IMR-90 (cell line): ENCODE measurements around the gene MUC5B.

Experiments
- CEBPB ChIP-seq: IDR thresholded peaks from 2 replicates; pipeline ENCODE4 v1.6.1; 2012; ENCODE audit warnings: low read depth, low read length, improper control_type of control experiment
- CHD1 ChIP-seq: IDR thresholded peaks from 2 replicates; pipeline ENCODE4 v1.6.1; 2012; ENCODE audit warnings: low read depth, low read length, improper control_type of control experiment
- FOS ChIP-seq: fragments of 150-350 bp; IDR thresholded peaks from 2 replicates; pipeline ENCODE4 v1.6.1; 2016; ENCODE audit warnings: low read depth, low read length
- MAFK ChIP-seq: IDR thresholded peaks from 2 replicates; pipeline ENCODE4 v1.6.1; 2012; ENCODE audit warnings: low read depth, low read length, improper control_type of control experiment
- MAZ ChIP-seq: IDR thresholded peaks from 2 replicates; pipeline ENCODE4 v1.6.1; 2012; ENCODE audit warnings: low read depth, mild to moderate bottlenecking, low read length, improper control_type of control experiment, moderate library complexity, borderline replicate concordance
- MXI1 ChIP-seq: IDR thresholded peaks from 2 replicates; pipeline ENCODE4 v1.6.1; 2012; ENCODE audit warnings: low read depth, mild to moderate bottlenecking, low read length, moderate library complexity, borderline replicate concordance
- POLR2A ChIP-seq: IDR thresholded peaks from 2 replicates; pipeline ENCODE4 v1.6.1; 2012; ENCODE audit warnings: mild to moderate bottlenecking, low read depth, low read length
- RAD21 ChIP-seq: IDR thresholded peaks from 2 replicates; pipeline ENCODE4 v1.6.1; 2012; ENCODE audit warnings: low read length, improper control_type of control experiment
- RCOR1 ChIP-seq: IDR thresholded peaks from 2 replicates; pipeline ENCODE4 v1.6.1; 2012; ENCODE audit warnings: mild to moderate bottlenecking, low read length, improper control_type of control experiment; ENCODE audit not compliant: insufficient replicate concordance
- SMC3 ChIP-seq: fragments of 150-350 bp; IDR thresholded peaks from 2 replicates; pipeline ENCODE4 v1.6.1; 2016; ENCODE audit warnings: low read depth, mild to moderate bottlenecking, antibody characterized with exemption, low read length, moderate library complexity
- USF2 ChIP-seq: fragments of 150-350 bp; IDR thresholded peaks from 2 replicates; pipeline ENCODE4 v1.6.1; 2017; ENCODE audit warnings: mild to moderate bottlenecking, antibody characterized with exemption, low read length, low read depth
- TF ChIP-seq, protein P1 (sequence below): conservative IDR thresholded peaks from 2 replicates; pipeline ENCODE4 v1.5.1; 2012; ENCODE audit warnings: mild to moderate bottlenecking, low read depth, low read length, improper control_type of control experiment

- TF ChIP-seq POLR2A: no peak
- TF ChIP-seq, protein P1, sequence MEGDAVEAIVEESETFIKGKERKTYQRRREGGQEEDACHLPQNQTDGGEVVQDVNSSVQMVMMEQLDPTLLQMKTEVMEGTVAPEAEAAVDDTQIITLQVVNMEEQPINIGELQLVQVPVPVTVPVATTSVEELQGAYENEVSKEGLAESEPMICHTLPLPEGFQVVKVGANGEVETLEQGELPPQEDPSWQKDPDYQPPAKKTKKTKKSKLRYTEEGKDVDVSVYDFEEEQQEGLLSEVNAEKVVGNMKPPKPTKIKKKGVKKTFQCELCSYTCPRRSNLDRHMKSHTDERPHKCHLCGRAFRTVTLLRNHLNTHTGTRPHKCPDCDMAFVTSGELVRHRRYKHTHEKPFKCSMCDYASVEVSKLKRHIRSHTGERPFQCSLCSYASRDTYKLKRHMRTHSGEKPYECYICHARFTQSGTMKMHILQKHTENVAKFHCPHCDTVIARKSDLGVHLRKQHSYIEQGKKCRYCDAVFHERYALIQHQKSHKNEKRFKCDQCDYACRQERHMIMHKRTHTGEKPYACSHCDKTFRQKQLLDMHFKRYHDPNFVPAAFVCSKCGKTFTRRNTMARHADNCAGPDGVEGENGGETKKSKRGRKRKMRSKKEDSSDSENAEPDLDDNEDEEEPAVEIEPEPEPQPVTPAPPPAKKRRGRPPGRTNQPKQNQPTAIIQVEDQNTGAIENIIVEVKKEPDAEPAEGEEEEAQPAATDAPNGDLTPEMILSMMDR: no peak
- no peak for TF ChIP-seq RAD21
- TF ChIP-seq MAZ: no peak
- TF ChIP-seq MAFK: no peak
- no peak for TF ChIP-seq CHD1
- no peak for TF ChIP-seq USF2
- TF ChIP-seq RCOR1: no peak
- TF ChIP-seq SMC3: no peak
- no peak for TF ChIP-seq CEBPB
- no peak for TF ChIP-seq MXI1
- TF ChIP-seq FOS: no peak
Observed at GRCh38 chr11:1224491-1225385, 1.9 kb downstream of the MUC5B start.
